Measurements from ENCODE around the gene KRTAP5-5. TPM values are rescaled to one million over a fixed set of nuclear protein-coding genes. Genes with fewer than 3 reads are reported as not detected.

The KRTAP5-5 gene
- total RNA-seq, 1 experiment from 2014 or later, result not detected

GRCh38 chr11:1622086-1622485 lies 7.5 kb upstream of the KRTAP5-5 start, which contains the start of gene KRTAP5-4:
Gene KRTAP5-4, minus strand, starts transcription at chr11:1622138. Its CDS starts 45 bp downstream, at chr11:1622093.
- Mint-ChIP-seq H3K4me3 (no peak within 1 kb of the TSS), H3K27me3 (ENCODE audit: low read depth) (peaks cover 36% of the 10 kb centered on the region), H3K9me3 (peaks cover 8% of the 10 kb centered on the region), H3K27ac (no peak within 1 kb of the TSS), H3K4me1 (peaks cover 10% of the 10 kb centered on the region), H3K36me3 (peaks cover 2% of the 10 kb centered on the region; the same call in 1 of the 2 replicates)
- CTCF ChIA-PET, result no interaction called here
- ATAC-seq, result no peak
- DNase-seq (ENCODE audit: low spot score), result no peak
- POLR2A ChIA-PET, result no interaction called here
- TF ChIP-seq USF1 (CRISPR knock-in tag; IDR thresholded peaks at IDR 0.05), result no peak
- no peak for TF ChIP-seq MYBL2 (CRISPR knock-in tag; IDR thresholded peaks at IDR 0.05)
- TF ChIP-seq E2F1 (CRISPR knock-in tag; IDR thresholded peaks at IDR 0.05), result no peak
- TF ChIP-seq ZNF219 (CRISPR knock-in tag; IDR thresholded peaks at IDR 0.05; ENCODE audit: borderline replicate concordance), result no peak
- TF ChIP-seq ZNF396 (CRISPR knock-in tag; IDR thresholded peaks at IDR 0.05; ENCODE audit: borderline replicate concordance), result no peak
- no peak for TF ChIP-seq ATF1 (CRISPR knock-in tag; IDR thresholded peaks at IDR 0.05)
- no peak for TF ChIP-seq KAT7 (CRISPR knock-in tag; IDR thresholded peaks at IDR 0.05; ENCODE audit: borderline replicate concordance)
- no peak for TF ChIP-seq IRF2 (CRISPR knock-in tag; IDR thresholded peaks at IDR 0.05; ENCODE audit: borderline replicate concordance, low read depth)
- TF ChIP-seq PREB (CRISPR knock-in tag; IDR thresholded peaks at IDR 0.05; ENCODE audit: borderline replicate concordance), result no peak
- TF ChIP-seq AFF4 (CRISPR knock-in tag; IDR thresholded peaks at IDR 0.05; ENCODE audit: borderline replicate concordance), result no peak

GRCh38 chr11:1623716-1624115 lies 5.9 kb upstream of the KRTAP5-5 start:
- ChIA-PET CTCF (interaction anchor here (0.5 to 8.5 kb wide), 5 partner anchors 16 to 209 kb away, joined by 3 to 102 read pairs (median 4); partner anchors contain the start of gene KRTAP5-2), POLR2A (no interaction called here)
- Mint-ChIP-seq H3K9me3 (no peaks in the 10 kb centered on the region), H3K27ac (no peak overlapping the region), H3K4me1 (peaks cover 10% of the 10 kb centered on the region), H3K27me3 (ENCODE audit: low read depth) (peaks cover 32% of the 10 kb centered on the region), H3K36me3 (no peaks in the 10 kb centered on the region), H3K4me3 (no peak overlapping the region)
- DNase-seq (ENCODE audit: low spot score), result no peak
- peak; percentile 36; the same call in 1 of the 2 replicates for ATAC-seq
- TF ChIP-seq ATF3 (CRISPR knock-in tag; conservative IDR thresholded peaks at IDR 0.05), result no peak
- TF ChIP-seq RELA (CRISPR knock-in tag; IDR thresholded peaks at IDR 0.05; ENCODE audit: borderline replicate concordance), result no peak
- TF ChIP-seq ESRRA (CRISPR knock-in tag; IDR thresholded peaks at IDR 0.05; ENCODE audit: borderline replicate concordance), result no peak
- TF ChIP-seq E2F5 (CRISPR knock-in tag; IDR thresholded peaks at IDR 0.05), result no peak
- no peak for TF ChIP-seq PREB (CRISPR knock-in tag; IDR thresholded peaks at IDR 0.05; ENCODE audit: borderline replicate concordance)
- no peak for TF ChIP-seq ELF4 (CRISPR knock-in tag; IDR thresholded peaks at IDR 0.05; ENCODE audit: low read depth)
- no peak for TF ChIP-seq PRRX2 (CRISPR knock-in tag; IDR thresholded peaks at IDR 0.05)
- TF ChIP-seq ATF1 (CRISPR knock-in tag; IDR thresholded peaks at IDR 0.05), result no peak
- no peak for TF ChIP-seq ZNF512 (CRISPR knock-in tag; IDR thresholded peaks at IDR 0.05; ENCODE audit: borderline replicate concordance)
- TF ChIP-seq MLX (CRISPR knock-in tag; IDR thresholded peaks at IDR 0.05), result no peak
- no peak for TF ChIP-seq FOXJ3 (CRISPR knock-in tag; IDR thresholded peaks at IDR 0.05; ENCODE audit: borderline replicate concordance)
- no peak for TF ChIP-seq JAZF1 (CRISPR knock-in tag; IDR thresholded peaks at IDR 0.05)
- no peak for TF ChIP-seq ZNF416 (CRISPR knock-in tag; IDR thresholded peaks at IDR 0.05)
- TF ChIP-seq MYBL2 (CRISPR knock-in tag; IDR thresholded peaks at IDR 0.05), result no peak
- TF ChIP-seq MXD4 (CRISPR knock-in tag; IDR thresholded peaks at IDR 0.05; ENCODE audit: borderline replicate concordance), result no peak
- TF ChIP-seq KAT7 (CRISPR knock-in tag; IDR thresholded peaks at IDR 0.05; ENCODE audit: borderline replicate concordance), result no peak
